GM13976 (cell line): ENCODE results near the gene ARPC1B.

ENCODE experiments used
- DNase-seq: peaks from one replicate; pipeline ENCODE4 v3.0.0; 2012; ENCODE audit warnings: low spot score
- in situ Hi-C: fragments of 300-500 bp; cut with MboI; formaldehyde crosslinking; loops from one replicate; pipeline ENCODE4 v1.12.0; 2022; ENCODE audit warnings: low sequenced_read_pairs, mixed read lengths, inconsistent platforms; ENCODE audit not compliant: unreplicated experiment
- TF ChIP-seq, protein P1 (sequence below): IDR thresholded peaks from 2 replicates; pipeline ENCODE4 v1.5.1; 2012; ENCODE audit warnings: borderline replicate concordance, mild to moderate bottlenecking; ENCODE audit not compliant: insufficient read depth; ENCODE audit errors: extremely low read depth, missing control alignments, control extremely low read depth

The ARPC1B gene

DNA sequence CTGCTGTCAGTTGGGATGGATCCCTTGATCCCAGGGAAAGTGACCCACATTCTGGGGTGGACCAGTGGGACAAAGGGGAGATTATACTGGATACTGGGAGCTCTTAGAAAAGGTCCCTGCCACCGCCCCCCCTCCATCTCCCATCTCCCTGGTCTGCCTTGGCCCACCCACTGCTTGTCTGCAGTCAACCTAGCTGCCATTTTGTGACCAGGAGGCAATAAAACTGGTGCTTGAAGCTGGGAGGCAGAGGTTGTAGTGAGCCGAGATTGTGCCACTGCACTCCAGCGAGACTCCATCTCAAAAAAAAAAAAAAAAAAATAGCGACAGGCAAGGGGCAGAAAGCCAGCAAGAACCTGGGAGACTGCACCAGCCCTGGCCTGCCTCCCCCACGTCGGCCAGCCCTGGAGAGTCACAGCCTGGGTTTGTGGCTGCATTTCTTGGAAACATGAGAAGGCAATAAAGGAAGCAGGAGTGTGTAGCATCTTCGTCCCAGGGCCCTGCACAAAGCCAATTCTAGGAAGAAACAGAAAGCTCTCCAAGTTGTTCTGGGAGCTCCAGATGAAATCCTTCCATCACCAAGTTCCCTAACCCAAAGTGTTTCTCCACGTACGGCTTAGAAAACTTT lies 4.7 kb upstream of the ARPC1B start:
- in situ Hi-C loops = no loop called here
- TF ChIP-seq, protein P1, sequence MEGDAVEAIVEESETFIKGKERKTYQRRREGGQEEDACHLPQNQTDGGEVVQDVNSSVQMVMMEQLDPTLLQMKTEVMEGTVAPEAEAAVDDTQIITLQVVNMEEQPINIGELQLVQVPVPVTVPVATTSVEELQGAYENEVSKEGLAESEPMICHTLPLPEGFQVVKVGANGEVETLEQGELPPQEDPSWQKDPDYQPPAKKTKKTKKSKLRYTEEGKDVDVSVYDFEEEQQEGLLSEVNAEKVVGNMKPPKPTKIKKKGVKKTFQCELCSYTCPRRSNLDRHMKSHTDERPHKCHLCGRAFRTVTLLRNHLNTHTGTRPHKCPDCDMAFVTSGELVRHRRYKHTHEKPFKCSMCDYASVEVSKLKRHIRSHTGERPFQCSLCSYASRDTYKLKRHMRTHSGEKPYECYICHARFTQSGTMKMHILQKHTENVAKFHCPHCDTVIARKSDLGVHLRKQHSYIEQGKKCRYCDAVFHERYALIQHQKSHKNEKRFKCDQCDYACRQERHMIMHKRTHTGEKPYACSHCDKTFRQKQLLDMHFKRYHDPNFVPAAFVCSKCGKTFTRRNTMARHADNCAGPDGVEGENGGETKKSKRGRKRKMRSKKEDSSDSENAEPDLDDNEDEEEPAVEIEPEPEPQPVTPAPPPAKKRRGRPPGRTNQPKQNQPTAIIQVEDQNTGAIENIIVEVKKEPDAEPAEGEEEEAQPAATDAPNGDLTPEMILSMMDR = no peak
- DNase-seq = no peak

DNA sequence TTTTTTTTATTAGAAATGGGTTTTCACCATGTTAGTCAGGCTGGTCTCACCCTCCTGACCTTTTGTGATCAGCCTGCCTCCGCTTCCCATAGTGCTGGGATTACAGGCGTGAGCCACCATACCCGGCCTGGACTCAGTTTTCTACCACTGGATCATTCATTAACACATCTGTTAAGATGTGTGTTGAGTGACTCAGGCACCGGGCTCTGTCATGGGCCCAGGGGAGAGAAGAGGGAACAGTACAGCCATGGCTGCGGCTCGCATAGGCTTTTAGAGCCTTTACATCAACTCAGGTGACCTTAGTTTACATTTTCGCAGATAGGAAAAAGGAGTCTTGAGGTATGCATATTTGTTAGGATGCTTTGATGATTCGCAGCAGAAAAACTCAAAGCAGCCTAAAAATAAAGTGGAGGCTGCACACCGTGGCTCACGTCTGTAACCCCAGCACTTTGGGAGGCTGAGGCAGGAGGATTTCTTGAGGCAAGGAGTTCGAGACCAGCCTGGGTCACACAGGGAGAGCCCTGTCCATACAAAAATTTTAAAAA lies 3.1 kb upstream of the ARPC1B start:
- in situ Hi-C loops = no loop called here
- TF ChIP-seq, protein P1 = no peak
- DNase-seq = no peak

DNA sequence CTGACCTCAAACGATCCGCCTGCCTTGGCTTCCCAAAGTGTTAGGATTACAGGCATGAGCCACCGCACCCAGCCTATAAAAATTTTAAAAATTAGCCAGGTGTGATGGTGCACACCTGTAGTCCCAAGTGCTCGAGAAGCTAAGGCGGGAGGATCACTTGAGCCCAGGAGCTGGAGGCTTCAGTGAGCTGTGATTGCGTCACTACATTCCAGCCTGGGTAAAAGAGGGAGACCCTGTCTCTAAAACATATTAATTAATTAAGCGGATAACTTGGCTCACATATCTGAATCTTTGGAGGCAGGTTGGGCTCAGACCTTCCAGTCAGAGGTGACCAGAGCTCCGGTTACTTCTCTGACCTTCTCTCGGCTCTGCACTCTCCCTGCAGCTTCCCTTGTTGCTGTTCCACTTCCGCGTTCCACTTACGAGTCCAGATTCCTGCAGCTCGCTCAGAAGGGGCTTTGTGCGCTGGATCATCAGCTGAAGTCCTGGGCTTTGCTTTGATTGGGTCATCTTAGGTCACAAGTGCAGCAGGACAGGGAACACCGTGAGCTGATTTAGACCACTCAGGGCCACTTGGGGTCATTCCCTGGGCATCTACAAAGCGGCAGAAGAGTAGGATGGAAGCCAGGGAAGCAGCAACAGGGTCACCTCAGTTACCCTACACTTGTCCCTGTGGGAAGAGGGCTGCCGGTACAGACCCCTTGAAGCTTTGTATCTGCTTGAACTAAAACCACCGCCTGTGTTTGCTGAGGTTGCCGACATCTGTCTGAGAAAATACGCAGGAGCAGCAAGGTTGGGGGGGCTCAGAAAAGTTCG lies 2.0 kb upstream of the ARPC1B start:
- in situ Hi-C loops = no loop called here
- TF ChIP-seq, protein P1 = no peak
- no peak for DNase-seq

DNA sequence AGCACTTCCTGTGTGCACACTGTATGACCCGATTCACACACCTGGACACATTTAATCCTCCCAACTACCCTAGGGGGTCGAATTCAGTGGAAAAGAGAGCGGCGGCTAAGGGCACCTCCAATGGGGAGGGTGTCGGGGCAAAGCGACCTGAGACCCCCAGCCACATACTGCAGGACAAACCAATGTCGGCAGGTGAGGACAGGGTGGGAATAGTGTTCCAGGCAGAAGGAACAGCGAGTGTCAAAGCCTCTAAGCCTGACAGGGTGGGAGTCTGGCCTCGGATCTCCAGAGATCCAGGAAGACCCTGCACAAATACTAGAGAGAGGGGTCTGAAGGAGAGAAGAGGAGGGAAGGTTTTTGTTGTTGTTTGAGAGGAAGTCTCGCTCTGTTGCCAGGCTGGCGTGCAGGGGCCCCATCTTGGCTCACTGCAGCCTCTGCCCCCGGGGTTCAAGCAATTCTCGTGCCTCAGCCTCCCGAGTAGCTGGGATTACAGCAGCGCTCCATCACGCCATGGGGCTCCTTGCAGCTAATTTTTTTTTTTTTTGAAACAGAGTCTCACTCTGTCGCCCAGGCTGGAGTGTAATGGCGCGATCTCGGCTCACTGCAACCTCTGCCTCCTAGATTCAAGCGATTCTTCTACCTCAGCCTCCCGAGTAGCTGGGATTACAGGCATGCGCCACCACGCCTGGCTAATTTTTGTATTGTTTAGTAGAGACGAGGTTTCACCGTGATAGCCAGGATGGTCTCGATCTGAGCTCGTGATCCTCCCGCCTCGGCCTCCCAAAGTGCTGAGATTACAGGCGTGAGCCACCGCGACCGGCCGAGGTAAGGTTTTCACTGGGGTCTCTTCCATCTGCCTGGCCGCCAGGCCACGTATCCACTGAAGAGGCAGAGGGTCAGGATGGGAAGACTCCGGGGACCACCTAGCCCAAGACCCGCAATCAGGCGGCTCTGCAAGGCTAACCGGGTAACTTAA lies 1.2 kb upstream of the ARPC1B start:
- no peak for DNase-seq
- in situ Hi-C loops = no loop called here
- TF ChIP-seq, protein P1 = no peak

DNA sequence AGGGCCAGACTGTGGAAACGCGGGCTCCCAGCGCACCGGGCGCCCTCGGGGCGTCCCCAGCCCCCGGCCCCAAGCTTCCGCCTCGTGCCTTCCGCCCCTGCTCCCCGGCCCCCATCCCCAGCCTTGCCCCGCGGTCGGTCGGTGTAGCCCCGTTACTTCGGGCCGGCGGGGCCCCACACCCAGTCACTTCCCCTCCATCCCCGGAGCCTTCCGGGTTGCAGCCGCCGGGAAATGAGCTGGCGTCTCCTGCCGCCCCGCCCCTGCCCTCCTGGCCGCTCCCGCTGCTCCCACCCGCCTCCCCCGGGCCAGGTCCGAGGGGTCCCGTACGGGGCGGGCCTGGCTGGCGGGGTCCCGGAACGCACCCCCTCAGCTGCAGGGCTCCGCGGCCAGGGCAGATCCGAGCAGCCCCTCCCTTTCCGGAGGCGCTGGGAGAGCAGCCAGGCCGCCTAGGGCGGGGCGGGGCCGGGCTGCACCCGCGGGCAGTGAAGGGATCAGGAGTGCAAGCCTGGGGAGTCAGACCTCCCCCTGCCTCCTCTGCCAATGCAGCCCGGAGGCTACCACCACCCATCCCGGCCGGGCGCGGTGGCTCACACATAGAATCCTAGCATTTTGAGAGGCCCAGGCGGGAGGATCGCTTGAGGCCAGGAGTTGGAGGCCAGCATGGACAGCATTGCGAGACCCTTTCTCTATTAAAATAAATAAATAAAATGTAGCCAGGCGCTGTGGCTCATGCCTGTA lies 709 bp downstream of the ARPC1B start:
- DNase-seq = peak; percentile 86
- TF ChIP-seq, protein P1 = no peak
- in situ Hi-C loops = no loop called here
